ENCODE data around the gene CCNI. TPM values are rescaled to one million over a fixed set of nuclear protein-coding genes. Genes with fewer than 3 reads are reported as not detected.

The CCNI gene
- total and polyA plus RNA-seq, 2 of the 13 experiments (the other 11 are each of a cell fraction or from before 2014, with no cell fraction given) = 43.5 to 122 TPM

GRCh38 chr4:77035153-77035552, 40.6 kb downstream of the CCNI start:
- H3K9me3 ChIP-seq (ENCODE audit: low read length) = no peaks in the 10 kb centered on the region
- ChIA-PET POLR2A (no interaction called here), CTCF (ENCODE audit: low intra/inter-chr PET ratio, low total read pairs) (no interaction called here)
- H3K79me2 ChIP-seq (ENCODE audit: insufficient read depth, low read length) = no peaks in the 10 kb centered on the region
- in situ Hi-C loops (cut with HindIII; ENCODE audit: extremely low pct_ligation_motif_present, low pct_unique_long_range_greater_than_20kb) (no loop called here), intact Hi-C loops (cut with micrococcal nuclease; ENCODE audit: unreplicated experiment) (no loop called here)
- H3K4me1 ChIP-seq (ENCODE audit: insufficient read depth, low read length) = no peaks in the 10 kb centered on the region
- peaks cover 8 to 34% of the 10 kb centered on the region in 2 experiments; a peak in 4 of 5 replicates for H3K36me3 ChIP-seq (replicated peaks in 1 of 2; ENCODE audit: control insufficient read depth in 1 of 2, insufficient read depth in 2 of 2, low read length in 2 of 2)
- DNase-seq (ENCODE audit: low spot score) = no peak
- BruUV-seq (replicated peaks) = no TSS peak
- no peak overlapping the region for H2AFZ ChIP-seq (ENCODE audit: low read length)
- no peaks in the 10 kb centered on the region for H3K27me3 ChIP-seq (ENCODE audit: control insufficient read depth in 1 of 2, insufficient read depth in 2 of 2, low read length in 2 of 2)
- WGBS (ENCODE audit: low lambda C conversion rate) = 100% methylated on average over 1 of the region's 1 CpG
- no peak overlapping the region for H3K27ac ChIP-seq (ENCODE audit: extremely low read length, insufficient read depth, low read length)
- H3K4me3 ChIP-seq (replicated peaks in 1 of 3; ENCODE audit: insufficient read depth in 1 of 3, low read depth in 2 of 3, low read length in 3 of 3) = no peak overlapping the region
- no peak for ATAC-seq
- no peak for TF ChIP-seq IKZF4 (CRISPR knock-in tag; IDR thresholded peaks at IDR 0.05; ENCODE audit: borderline replicate concordance, low read depth, not compliant biosample characterization)
- no peak for TF ChIP-seq AGO1 (IDR thresholded peaks at IDR 0.05; ENCODE audit: low read depth, low read length, poor library complexity, severe bottlenecking)
- TF ChIP-seq ZBTB25 (CRISPR knock-in tag; IDR thresholded peaks at IDR 0.05) = no peak
- TF ChIP-seq ZC3H13 (CRISPR knock-in tag; IDR thresholded peaks at IDR 0.05) = no peak
- TF ChIP-seq HBP1 (CRISPR knock-in tag; IDR thresholded peaks at IDR 0.05; ENCODE audit: low read depth) = no peak
- TF ChIP-seq ZBTB43 (CRISPR knock-in tag; conservative IDR thresholded peaks at IDR 0.05) = no peak
- TF ChIP-seq TIGD3 (CRISPR knock-in tag; IDR thresholded peaks at IDR 0.05; ENCODE audit: borderline replicate concordance) = no peak
- H4K20me1 ChIP-seq (ENCODE audit: insufficient read depth, low read length) = no peaks in the 10 kb centered on the region
- FAIRE-seq = no peak
- no peak overlapping the region for H3K4me2 ChIP-seq (ENCODE audit: low read depth, low read length)
- no peak overlapping the region for H3K9ac ChIP-seq (ENCODE audit: insufficient read depth, low read depth, low read length)
